ENCODE data around the gene EWSR1. TPM values are rescaled to one million over a fixed set of nuclear protein-coding genes. Genes with fewer than 3 reads are reported as not detected.

EWSR1 gene
- total and polyA plus RNA-seq, 2 donors: 98.6 to 143 TPM

DNA sequence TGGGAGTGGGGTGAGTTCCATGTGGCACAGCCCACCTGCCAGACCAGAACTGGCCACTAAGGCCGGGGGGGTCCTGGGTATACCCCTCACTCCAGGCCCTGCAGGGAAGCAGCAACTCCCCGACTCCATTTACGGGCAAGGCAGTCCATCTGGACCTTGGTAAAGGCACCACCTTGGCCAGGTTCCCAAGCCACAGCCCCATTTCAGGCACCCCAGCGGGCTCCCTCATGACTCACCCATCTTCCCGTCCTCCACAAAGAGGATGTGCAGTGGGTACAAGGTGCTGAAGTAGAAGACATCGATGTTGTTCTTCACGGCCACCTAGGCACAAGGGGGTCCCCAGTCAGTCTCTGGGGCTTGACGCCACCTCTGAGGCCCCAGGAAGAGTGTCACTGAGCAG lies 63.1 kb downstream of the EWSR1 start:
- Histone ChIP-seq H3K4me3 (ENCODE audit: low read depth, low read length) (no peak overlapping the region), H3K27ac (ENCODE audit: low read depth) (no peak overlapping the region), H3K36me3 (ENCODE audit: insufficient read depth) (peaks cover 13% of the 10 kb centered on the region), H3K4me1 (ENCODE audit: insufficient read depth) (no peaks in the 10 kb centered on the region)
- DNase-seq (ENCODE audit: extremely low spot score): no peak
- 90% methylated on average over 8 of the region's 8 CpGs for WGBS

DNA sequence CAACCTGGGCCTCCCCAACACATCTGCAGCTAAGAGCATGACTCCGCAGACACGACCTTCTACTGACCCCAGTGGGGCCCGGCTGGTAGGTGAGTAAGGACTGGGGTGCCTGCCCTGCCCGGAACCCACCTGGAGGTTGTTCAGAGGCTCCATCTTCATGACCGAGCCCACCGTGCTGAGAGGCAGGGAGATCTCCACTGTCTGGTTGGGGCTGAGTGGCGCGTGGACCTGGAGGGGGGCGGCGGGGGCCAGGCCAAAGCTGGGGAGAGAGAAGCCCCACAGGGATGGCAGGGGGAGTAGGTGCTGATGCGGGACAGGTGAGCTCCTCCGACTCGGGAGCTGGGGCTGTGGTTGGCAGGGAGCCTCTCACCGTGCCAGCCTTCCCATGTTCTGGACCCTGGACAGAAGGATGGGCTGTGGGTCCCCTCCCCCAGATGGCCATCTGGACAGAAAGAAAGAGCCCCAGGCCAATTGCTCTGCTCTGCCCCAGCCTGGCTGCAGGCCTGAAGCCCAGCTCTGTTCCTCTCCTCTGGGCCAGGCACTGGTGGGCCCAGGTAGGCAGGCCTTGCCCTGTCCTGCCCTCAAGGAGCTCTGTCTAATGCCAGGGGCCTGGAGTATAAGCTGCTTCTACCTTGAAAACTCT lies 63.7 kb downstream of the EWSR1 start:
- no peak overlapping the region for H3K4me3 ChIP-seq (ENCODE audit: low read depth, low read length)
- no peaks in the 10 kb centered on the region for H3K4me1 ChIP-seq (ENCODE audit: insufficient read depth)
- H3K36me3 ChIP-seq (ENCODE audit: insufficient read depth): peaks cover 13% of the 10 kb centered on the region
- no peak for DNase-seq (ENCODE audit: extremely low spot score)
- H3K27ac ChIP-seq (ENCODE audit: low read depth): no peak overlapping the region
- 85% methylated on average over 14 of the region's 14 CpGs for WGBS

DNA sequence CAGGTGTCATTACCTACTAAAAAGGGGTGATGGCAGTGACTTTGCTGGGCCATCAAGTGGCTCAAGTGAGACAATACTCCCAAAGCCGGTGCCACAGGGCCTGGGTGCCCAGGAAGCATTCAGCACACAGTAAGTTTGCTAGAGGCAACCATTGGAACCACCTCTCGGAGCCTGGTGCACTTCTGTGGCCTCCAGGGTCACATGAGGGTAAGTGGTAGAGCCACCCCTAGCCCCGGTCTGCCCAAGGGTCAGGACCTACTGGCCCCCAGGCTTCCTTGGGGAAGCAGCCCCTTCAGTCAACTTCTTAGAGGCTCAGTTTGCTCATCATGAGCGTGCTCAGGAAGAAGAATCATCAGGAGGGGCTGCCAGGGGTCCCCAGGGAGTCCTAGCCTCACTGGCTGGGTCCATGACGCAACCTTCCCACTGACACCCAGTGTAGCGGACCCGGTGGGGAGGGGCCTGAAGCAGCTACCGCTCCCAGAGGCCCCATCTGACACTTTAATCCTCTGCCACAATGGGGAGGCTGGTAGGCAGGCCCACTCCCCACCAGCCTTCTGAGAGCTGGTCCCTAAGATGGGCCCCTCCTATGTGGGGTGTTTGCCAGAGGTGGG lies 64.9 kb downstream of the EWSR1 start:
- H3K27ac ChIP-seq (ENCODE audit: low read depth): no peak overlapping the region
- DNase-seq (ENCODE audit: extremely low spot score): no peak
- H3K36me3 ChIP-seq (ENCODE audit: insufficient read depth): peaks cover 11% of the 10 kb centered on the region
- no peak overlapping the region for H3K4me3 ChIP-seq (ENCODE audit: low read depth, low read length)
- WGBS: 91% methylated on average over 8 of the region's 8 CpGs
- H3K4me1 ChIP-seq (ENCODE audit: insufficient read depth): no peaks in the 10 kb centered on the region

DNA sequence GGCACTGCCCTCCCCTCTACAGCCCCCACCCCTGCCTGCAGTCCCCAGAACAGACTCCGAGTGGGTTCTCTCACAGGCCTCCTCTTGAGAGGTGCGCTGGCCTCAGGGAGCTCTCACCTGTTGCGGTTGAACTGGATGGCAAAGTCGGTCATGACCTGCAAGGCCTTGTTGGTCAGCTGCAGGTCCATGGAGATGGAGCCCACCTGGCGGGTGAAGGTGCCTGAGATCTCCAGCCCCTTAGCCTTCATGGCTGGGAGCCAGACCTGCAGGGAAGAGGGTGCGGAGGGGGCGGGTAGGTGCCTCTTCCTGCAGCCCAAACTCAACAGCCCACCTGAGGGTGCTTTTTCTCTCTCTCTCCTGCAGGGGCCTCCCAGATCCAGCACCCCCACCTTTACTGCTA lies 66.1 kb downstream of the EWSR1 start:
- 95% methylated on average over 7 of the region's 7 CpGs for WGBS
- no peak overlapping the region for H3K4me3 ChIP-seq (ENCODE audit: low read depth, low read length)
- H3K36me3 ChIP-seq (ENCODE audit: insufficient read depth): peaks cover 6% of the 10 kb centered on the region
- DNase-seq (ENCODE audit: extremely low spot score): no peak
- H3K27ac ChIP-seq (ENCODE audit: low read depth): no peak overlapping the region
- no peaks in the 10 kb centered on the region for H3K4me1 ChIP-seq (ENCODE audit: insufficient read depth)

DNA sequence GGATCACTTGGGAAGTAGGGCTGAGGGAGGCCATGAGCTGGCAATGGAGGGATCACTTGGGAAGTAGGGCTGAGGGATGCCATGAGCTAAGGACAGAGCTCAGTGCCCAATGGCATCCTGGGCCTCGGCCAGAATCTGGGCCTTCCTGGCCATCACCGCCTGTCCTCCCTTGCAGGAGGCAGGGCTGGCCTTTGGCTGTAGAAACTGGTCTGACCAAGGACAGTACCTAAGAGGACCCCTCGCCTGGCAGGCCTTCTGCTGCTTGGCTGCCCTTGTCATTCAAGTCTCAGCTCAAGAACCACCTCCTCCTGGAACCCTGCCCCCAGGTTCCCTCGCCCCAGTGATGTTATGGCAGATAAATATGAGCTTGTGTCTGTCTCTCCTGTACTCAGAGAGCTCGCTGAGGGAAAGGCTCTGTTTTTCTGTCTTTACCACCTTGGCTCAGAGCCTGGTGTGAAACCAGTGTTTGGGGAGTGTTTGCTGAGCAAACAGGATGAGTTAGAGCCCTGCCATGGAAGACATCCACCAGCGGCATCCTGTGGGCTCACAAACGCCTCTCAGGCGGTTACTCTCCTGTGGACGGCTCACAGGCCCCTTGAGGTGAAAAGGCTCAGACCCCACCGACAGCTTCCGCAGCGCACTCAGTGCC lies 66.8 kb downstream of the EWSR1 start:
- Histone ChIP-seq H3K27ac (ENCODE audit: low read depth) (no peak overlapping the region), H3K4me1 (ENCODE audit: insufficient read depth) (no peaks in the 10 kb centered on the region), H3K4me3 (ENCODE audit: low read depth, low read length) (no peak overlapping the region), H3K36me3 (ENCODE audit: insufficient read depth) (peaks cover 6% of the 10 kb centered on the region)
- DNase-seq (ENCODE audit: extremely low spot score): no peak
- 88% methylated on average over 12 of the region's 12 CpGs for WGBS

DNA sequence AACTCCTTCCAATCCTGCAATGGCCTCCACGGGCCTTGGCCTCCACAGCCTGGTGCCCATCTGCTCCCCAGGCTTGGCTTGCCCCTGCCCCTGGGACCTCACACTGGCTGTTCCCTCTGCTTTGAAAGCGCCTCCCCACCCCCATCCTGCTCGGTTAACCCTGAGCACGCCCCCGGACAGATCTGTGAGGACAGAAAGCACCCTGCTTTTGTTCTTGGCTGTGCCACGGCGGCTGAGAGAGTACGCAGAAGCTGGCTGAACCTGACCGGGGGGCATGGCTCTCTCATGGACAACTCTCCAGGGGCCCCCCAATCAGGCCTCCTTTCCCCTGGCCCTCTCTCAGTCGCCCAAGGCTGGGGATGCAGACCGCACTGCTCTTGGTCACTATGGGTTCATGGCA lies 67.6 kb downstream of the EWSR1 start:
- no peak for DNase-seq (ENCODE audit: extremely low spot score)
- Histone ChIP-seq H3K4me1 (ENCODE audit: insufficient read depth) (no peaks in the 10 kb centered on the region), H3K36me3 (ENCODE audit: insufficient read depth) (peaks cover 6% of the 10 kb centered on the region), H3K27ac (ENCODE audit: low read depth) (no peak overlapping the region), H3K4me3 (ENCODE audit: low read depth, low read length) (no peak overlapping the region)
- WGBS: 92% methylated on average over 11 of the region's 11 CpGs

DNA sequence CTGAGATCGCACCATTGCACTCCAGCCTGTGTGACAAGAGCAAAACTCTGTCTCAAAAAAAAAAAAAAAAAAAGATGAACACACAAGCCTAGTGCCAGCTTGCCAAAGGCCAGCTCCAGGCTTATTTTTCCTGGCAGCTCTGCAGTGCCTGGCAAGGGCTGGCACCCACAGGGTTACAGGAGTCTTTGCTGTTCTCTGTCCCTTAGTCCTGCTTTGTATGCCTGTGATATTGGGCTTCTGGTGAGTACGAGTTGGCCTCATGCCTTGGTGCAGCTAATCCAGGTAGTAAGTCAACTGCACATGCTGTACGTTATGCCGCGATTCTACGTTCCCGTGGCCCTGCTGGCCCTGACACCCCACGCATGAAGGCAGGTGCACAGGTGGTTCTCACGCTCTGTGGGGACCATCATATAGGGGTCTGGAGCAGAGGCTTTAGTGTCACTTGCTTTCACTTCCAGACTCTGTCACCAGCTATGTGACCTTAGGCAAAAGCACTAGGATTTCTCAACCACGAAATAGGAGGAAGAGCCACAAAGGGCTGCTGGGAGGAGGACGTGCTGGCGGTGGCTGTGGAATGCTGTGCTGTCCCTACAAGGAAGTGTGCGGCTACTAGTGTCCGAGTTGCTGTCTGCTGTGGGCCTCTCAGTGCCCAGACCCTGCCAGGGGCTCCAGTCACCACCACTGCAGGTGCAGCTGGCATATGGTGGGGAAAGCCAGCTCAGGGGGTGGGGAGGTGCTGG lies 68.9 kb downstream of the EWSR1 start:
- Histone ChIP-seq H3K36me3 (ENCODE audit: insufficient read depth) (peaks cover 6% of the 10 kb centered on the region), H3K4me3 (ENCODE audit: low read depth, low read length) (no peak overlapping the region), H3K27ac (ENCODE audit: low read depth) (no peak overlapping the region), H3K4me1 (ENCODE audit: insufficient read depth) (no peaks in the 10 kb centered on the region)
- DNase-seq (ENCODE audit: extremely low spot score): no peak
- WGBS: 80% methylated on average over 14 of the region's 14 CpGs

DNA sequence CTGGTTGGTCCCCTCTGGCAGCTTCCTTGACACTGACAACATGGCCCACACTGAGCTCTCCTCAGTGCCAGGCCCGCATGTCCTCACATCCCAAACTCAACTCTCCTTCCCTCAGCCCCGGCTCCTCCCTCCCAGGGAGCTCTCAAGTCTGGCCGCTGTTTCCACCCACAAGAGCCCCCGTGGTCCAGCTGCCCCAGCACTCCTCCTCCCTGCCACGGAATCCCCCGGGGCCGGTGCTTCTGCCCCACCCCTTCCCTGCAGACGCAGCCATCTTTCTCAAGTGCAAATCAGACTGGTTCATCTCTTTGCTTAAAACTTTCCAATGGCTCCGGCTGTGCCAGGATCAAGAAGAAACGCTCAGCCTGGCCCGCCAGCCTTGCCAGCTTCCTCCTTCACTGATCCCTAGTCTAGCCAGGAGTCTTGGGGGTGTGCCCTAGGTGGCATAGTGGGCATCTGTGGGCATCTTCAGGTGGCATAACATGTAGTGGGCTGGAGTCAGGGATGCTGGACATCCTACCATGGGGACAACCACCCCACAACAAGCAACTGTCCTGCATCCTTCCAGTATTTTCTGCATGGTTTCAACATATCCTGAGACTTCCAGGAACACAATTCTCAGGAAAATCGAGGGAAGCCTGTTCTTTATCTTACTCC lies 69.7 kb downstream of the EWSR1 start:
- Histone ChIP-seq H3K4me3 (ENCODE audit: low read depth, low read length) (no peak overlapping the region), H3K27ac (ENCODE audit: low read depth) (no peak overlapping the region), H3K4me1 (ENCODE audit: insufficient read depth) (no peaks in the 10 kb centered on the region), H3K36me3 (ENCODE audit: insufficient read depth) (peaks cover 6% of the 10 kb centered on the region)
- no peak for DNase-seq (ENCODE audit: extremely low spot score)
- 80% methylated on average over 12 of the region's 12 CpGs for WGBS

DNA sequence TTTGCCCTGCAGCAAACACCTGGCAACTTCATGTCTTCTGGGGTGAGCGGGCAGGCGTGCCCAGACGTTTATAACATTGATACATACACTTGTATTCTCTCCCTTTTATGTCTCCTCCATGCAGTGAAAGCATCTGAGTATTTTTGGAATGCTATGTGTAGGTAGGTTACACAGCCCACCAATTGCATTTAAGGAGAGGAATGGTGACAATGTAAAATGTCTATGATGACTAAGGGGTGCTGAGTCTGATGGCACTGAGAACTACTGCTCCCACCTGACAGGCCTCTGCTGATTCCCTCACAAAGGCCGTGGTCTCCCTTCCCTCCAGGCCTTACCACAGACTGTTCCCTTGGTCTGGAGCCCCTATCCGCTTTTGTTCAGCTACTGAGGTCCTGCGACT lies 70.3 kb downstream of the EWSR1 start:
- no peaks in the 10 kb centered on the region for H3K4me1 ChIP-seq (ENCODE audit: insufficient read depth)
- H3K4me3 ChIP-seq (ENCODE audit: low read depth, low read length): no peak overlapping the region
- DNase-seq (ENCODE audit: extremely low spot score): no peak
- no peak overlapping the region for H3K27ac ChIP-seq (ENCODE audit: low read depth)
- H3K36me3 ChIP-seq (ENCODE audit: insufficient read depth): peaks cover 3% of the 10 kb centered on the region
- WGBS: 94% methylated on average over 6 of the region's 6 CpGs

DNA sequence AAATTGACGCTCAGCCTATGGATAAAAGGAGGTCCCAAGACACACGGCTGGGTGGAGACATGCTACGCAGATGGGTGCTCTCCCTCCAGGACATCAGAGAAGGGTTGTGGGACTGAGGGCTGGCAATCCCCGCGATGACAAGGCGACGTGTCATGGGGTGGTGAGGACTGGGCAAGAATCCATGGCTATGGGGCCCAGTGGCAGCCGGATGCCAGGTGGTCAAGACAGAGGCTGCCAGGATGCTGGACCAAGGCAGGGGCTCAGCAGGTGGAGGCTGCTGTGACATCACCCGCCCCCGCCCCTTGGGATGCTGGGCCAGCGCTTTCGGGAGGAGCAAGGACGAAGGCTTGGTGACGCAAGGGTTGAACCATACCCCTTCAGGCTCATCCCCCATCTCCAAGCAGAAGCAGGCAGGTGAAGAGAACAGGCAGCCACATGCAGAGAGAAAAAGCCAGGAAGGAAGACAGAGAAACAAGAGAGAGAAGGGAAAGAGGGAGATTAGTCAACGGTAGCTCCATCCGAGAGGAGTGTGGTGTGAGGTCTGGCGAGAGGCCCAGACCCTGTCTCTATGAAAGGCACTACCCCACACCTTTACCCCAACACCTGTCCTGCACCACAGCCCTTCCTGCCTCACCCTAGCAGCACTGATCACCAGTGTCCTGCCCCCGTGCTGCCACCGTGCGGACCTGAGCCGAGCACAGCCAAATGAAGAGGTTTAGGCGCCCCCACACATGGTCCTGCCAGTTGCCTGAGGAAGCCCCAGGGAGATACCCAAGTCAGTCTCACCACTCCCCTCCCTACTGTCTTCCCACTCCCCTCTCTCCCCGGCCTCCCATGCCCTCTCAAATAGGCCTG lies 71.5 kb downstream of the EWSR1 start:
- Histone ChIP-seq H3K4me1 (ENCODE audit: insufficient read depth) (no peaks in the 10 kb centered on the region), H3K27ac (ENCODE audit: low read depth) (no peak overlapping the region), H3K36me3 (ENCODE audit: insufficient read depth) (no peaks in the 10 kb centered on the region), H3K4me3 (ENCODE audit: low read depth, low read length) (no peak overlapping the region)
- DNase-seq (ENCODE audit: extremely low spot score): no peak
- WGBS: 92% methylated on average over 23 of the region's 23 CpGs

DNA sequence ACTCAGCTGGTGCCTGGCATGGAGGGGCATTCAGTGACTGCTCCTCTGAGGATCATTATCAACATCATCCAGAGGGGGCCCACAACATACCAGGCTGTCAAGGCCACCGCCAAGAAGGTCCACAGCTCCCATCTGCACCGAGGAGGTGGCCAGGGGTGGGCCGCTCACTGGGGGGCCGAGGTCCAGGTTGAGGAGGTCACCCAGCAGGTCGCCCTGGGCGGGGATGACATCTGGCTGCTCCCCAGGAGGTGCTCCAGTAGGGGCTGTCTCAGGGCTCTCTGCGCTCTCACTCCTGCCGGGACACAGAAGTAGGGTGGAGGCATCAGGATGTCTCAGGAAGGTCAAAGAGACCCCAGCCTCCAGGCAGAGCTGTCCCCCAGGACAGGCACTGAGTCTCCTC lies 72.5 kb downstream of the EWSR1 start:
- H3K4me3 ChIP-seq (ENCODE audit: low read depth, low read length): no peak overlapping the region
- H3K4me1 ChIP-seq (ENCODE audit: insufficient read depth): no peaks in the 10 kb centered on the region
- WGBS: 90% methylated on average over 8 of the region's 8 CpGs
- H3K36me3 ChIP-seq (ENCODE audit: insufficient read depth): no peaks in the 10 kb centered on the region
- DNase-seq (ENCODE audit: extremely low spot score): no peak
- no peak overlapping the region for H3K27ac ChIP-seq (ENCODE audit: low read depth)

DNA sequence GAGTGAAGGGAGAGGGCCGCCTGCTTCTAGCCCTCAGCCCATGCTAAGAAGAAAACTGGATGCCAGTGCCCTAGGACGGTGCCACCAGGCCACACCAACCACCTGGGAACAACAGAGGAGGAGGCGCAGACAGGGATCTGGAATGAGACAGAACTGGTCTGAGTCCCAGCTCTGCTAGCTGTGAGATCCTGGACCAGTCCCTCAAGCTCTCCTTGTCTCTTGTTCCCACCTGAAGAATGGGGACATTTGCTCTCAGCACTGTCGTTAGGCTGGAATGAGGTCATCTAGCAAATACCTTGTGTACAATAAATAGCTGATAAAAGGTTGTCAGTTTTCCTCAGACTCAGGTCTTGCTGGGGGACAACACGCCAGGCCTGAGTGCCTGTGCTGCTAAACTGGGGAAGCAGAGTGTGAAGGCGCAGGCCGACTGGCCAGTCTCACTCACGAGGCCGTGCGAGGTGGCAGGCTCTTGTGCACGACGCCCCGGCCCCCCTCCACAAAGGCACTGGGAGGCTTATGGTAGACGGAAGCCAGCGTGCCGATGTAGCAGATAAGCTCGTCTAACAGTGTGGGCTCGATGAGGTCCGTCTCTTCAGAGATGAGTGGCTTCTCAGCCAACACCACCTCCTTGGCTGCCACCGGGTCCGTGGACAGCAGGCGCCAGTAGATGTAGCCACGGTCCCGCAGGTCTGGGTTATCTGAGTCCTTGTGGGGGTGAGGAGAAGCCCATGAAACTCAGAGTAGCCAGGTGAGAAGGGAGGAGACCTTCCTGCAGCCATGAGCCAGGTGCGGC lies 73.2 kb downstream of the EWSR1 start:
- Histone ChIP-seq H3K4me3 (ENCODE audit: low read depth, low read length) (no peak overlapping the region), H3K4me1 (ENCODE audit: insufficient read depth) (no peaks in the 10 kb centered on the region), H3K27ac (ENCODE audit: low read depth) (no peak overlapping the region), H3K36me3 (ENCODE audit: insufficient read depth) (no peaks in the 10 kb centered on the region)
- WGBS: 84% methylated on average over 25 of the region's 25 CpGs
- no peak for DNase-seq (ENCODE audit: extremely low spot score)

Measured in urinary bladder (tissue), 4 donors.